Dendritic cell treated with granulocyte-macrophage colony-stimulating factor and Interleukin-4, amounts not matched to agents 40 ng/mL and 50 ng/mL, for 4 days (primary cell): ENCODE measurements around the gene AOX1.
A peak's percentile ranks its signal among the peaks of the same experiment; 100 is the strongest.
"Not testable (repeated sequence)": the region's sequence is repeated elsewhere in the genome, so short reads cannot be mapped to it uniquely, and the experiment has no call there.

Source experiments
- H3K27ac Mint-ChIP-seq: one replicate; pipeline ENCODE4 v1.8.0; 2022; ENCODE audit warnings: mild to moderate bottlenecking, mixed read lengths
- H3K27me3 Mint-ChIP-seq: one replicate; pipeline ENCODE4 v1.8.0; 2022; ENCODE audit warnings: mild to moderate bottlenecking, mixed read lengths
- H3K36me3 Mint-ChIP-seq: one replicate; pipeline ENCODE4 v1.8.0; 2022; ENCODE audit warnings: low read depth, mixed read lengths
- H3K4me1 Mint-ChIP-seq: one replicate; pipeline ENCODE4 v1.8.0; 2022; ENCODE audit warnings: low read depth, mixed read lengths
- H3K4me3 Mint-ChIP-seq: one replicate; pipeline ENCODE4 v1.8.0; 2022; ENCODE audit warnings: mild to moderate bottlenecking, moderate library complexity, mixed read lengths
- H3K9me3 Mint-ChIP-seq: one replicate; pipeline ENCODE4 v1.8.0; 2022; ENCODE audit warnings: mixed read lengths
- intact Hi-C: fragments of 100-400 bp; cut with micrococcal nuclease; formaldehyde crosslinking; loops from one replicate; pipeline ENCODE4 v1.15.0; 2022

Gene AOX1

DNA sequence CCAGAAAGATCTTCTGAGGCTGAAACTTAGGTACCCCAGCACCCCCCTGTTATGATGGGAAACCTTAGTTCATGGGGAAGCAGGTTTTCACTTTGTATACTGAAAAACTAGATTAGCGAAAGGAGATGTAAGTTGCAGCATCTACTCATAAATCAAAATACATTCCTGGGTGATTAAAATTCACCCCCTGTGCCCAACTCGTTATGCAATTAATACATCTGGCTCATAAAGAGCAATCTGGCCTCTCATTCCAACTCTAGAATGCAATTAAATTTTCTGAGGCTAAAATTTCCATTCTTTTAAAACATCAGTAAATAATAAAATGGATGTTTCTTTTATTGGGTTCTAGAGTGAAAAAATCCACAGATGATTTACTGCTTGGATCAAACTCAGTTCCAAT is 115.0 kb downstream of the AOX1 start:
- no peaks in the 10 kb centered on the region for H3K4me1 Mint-ChIP-seq
- intact Hi-C loops, result loop anchor here (1.0 kb wide), 1 partner anchor 122 kb away; no protein-coding TSS in a partner anchor
- no peak overlapping the region for H3K4me3 Mint-ChIP-seq
- H3K36me3 Mint-ChIP-seq, result no peaks in the 10 kb centered on the region
- no peak overlapping the region for H3K27ac Mint-ChIP-seq
- H3K9me3 Mint-ChIP-seq, result no peaks in the 10 kb centered on the region
- H3K27me3 Mint-ChIP-seq, result no peaks in the 10 kb centered on the region

DNA sequence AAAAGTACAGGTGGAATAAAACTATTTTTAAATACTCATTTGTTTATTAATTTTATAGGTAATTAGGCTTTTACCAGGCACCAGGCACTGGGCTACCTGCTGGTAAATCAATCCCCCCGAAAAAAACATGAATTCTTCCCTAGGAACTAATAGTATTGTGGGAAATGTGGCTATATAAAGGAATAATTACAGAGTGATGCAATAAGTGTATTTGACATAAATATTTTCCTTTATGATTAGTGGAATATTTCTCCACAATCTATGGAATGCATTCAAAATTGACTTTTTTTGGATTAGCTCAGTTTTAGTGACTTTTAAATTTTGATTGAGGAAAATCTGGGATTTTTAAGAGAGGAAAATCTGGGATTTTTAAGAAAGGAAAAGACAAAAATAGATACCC is 116.2 kb downstream of the AOX1 start:
- H3K4me3 Mint-ChIP-seq, result no peak overlapping the region
- no peaks in the 10 kb centered on the region for H3K36me3 Mint-ChIP-seq
- H3K9me3 Mint-ChIP-seq, result no peaks in the 10 kb centered on the region
- H3K27ac Mint-ChIP-seq, result no peak overlapping the region
- H3K4me1 Mint-ChIP-seq, result no peaks in the 10 kb centered on the region
- intact Hi-C loops, result loop anchor here (2.0 kb wide), 1 partner anchor 721 kb away; no protein-coding TSS in a partner anchor
- no peaks in the 10 kb centered on the region for H3K27me3 Mint-ChIP-seq

DNA sequence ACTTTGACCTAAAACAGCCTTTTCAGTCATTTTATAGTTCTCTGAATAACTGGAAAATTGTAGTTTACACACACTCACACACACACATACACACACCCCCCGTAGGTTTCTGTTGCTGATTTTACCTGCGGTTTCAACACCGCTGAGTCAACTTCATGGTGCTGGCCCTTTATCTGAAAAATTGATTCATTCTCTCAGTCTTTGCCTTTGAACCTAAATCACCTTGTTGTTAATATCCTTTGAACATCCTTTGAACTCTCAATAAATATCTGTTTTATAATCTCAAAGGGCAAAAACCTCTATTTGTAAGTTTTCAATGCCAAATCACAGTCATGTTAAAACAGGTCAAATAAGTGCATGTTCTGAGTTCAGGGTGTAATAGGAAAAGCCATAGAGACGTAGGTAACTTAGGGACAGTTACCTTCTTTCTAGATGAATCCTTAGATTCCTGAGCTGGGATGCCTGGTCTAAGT is 116.9 kb downstream of the AOX1 start:
- Mint-ChIP-seq H3K9me3 (no peaks in the 10 kb centered on the region), H3K27ac (no peak overlapping the region), H3K4me3 (no peak overlapping the region), H3K36me3 (no peaks in the 10 kb centered on the region), H3K27me3 (no peaks in the 10 kb centered on the region), H3K4me1 (no peaks in the 10 kb centered on the region)
- intact Hi-C loops, result loop anchor here (2.0 kb wide), 1 partner anchor 722 kb away; no protein-coding TSS in a partner anchor

DNA sequence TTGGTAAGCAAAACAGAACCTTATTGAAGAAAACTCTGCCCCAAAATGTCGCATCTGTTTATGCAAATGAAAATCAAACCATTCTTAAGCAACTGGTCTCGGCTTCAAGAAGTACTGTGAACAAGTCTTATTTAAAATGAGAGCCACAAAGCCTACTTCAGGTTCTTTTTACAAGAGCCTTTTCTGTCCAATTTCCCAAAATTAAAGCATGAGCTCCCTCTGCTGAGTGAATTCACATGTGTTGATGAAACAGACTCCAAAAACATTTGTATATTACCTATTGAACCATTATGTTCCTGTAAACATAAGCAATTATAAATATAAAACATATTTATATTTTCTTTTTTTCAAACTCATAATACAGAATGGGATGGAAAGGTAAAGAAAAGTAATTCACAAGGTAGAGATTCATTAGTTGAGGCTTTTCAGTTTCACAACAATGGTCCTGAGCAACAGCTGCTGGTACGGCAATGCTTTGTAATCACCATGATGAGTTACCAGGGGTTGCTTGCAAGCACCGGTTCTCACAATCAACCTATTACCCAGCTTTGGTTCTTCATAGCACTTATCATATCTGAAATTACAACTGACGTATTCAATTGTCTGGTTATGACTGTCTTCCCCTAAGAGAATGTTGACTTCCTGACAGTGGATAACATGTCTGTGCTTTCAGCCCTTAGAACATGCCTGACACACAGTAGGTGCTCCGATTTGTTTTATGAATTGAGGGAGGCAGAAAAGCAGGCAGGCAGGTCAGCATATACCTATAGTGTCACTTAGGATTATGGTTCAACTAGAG is 117.5 kb downstream of the AOX1 start:
- Mint-ChIP-seq H3K4me1 (no peaks in the 10 kb centered on the region), H3K27ac (no peak overlapping the region), H3K9me3 (no peaks in the 10 kb centered on the region), H3K27me3 (no peaks in the 10 kb centered on the region), H3K36me3 (no peaks in the 10 kb centered on the region), H3K4me3 (no peak overlapping the region)
- intact Hi-C loops, result loop anchor here (2.0 kb wide), 1 partner anchor 723 kb away; no protein-coding TSS in a partner anchor

DNA sequence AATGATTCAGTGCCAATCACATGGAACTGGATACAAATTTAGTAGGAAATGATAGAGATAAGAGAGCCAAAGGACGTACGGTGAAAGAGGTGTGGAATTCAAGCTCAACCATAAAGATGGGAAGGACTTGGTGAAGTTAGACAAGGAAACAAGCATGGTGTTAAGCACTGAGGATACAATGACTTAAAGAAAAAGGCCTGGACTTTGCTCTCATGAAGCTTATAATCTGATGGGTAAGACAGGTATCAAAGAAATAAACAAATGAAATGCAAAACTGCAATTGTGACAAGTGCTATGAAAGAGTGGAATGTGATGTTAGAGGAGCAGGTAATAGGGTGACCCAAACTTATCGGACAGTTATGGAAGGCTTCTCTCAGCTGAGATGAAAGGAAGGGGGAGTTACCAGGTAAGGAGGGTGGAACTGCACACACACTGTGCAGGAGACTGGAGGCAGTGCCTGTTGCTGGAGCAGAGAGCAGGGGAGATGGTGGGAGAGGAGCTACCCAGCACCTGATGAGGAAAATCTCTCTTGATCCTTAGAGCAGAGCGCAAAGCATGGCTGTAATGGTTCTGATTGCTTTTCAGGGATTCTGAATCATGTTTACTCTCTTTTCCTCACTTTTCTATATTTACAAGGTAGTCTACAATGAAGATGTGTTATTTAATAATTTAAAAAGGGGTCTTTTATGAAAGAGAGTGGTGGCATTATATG is 118.3 kb downstream of the AOX1 start:
- intact Hi-C loops, result loop anchor here (2.0 kb wide), 1 partner anchor 723 kb away; no protein-coding TSS in a partner anchor
- H3K27ac Mint-ChIP-seq, result no peak overlapping the region
- no peaks in the 10 kb centered on the region for H3K36me3 Mint-ChIP-seq
- H3K4me1 Mint-ChIP-seq, result no peaks in the 10 kb centered on the region
- H3K27me3 Mint-ChIP-seq, result no peaks in the 10 kb centered on the region
- H3K9me3 Mint-ChIP-seq, result no peaks in the 10 kb centered on the region
- H3K4me3 Mint-ChIP-seq, result no peak overlapping the region

DNA sequence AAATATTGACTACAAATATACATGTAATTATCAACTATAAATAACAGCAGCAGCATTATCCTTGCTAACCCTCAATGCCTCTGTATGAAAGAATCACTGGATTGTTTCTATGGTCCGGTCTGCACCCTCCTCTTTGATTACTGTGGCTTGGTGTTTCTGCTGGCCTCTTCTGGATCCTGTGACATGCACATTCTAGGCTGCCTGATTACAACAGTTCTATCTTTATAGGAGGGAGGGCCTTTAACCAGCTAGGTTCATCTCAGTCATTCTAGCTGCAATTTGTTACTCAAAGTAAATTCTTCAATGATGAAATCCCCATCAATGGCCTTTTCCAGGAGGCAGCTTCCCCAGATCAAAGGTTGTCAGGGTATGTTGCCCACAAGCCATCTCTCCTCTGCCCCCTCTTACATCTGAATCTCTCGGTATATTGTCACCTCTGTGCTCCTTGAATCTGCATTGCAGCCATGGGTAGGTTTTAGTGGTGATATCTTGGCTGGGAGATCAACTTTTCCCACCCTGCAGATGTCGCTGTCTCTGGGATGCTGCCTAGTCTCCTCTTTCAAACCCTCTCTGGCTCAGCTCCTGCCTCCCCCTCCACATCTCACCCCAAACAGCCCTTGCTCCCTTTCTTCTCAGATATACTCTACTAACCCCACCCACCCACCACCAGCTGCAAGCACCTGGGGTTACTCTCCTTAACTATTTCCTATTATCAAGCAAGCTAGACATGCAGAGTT is 119.7 kb downstream of the AOX1 start:
- Mint-ChIP-seq H3K9me3 (no peaks in the 10 kb centered on the region), H3K27ac (no peak overlapping the region), H3K4me3 (no peak overlapping the region), H3K27me3 (no peaks in the 10 kb centered on the region), H3K4me1 (no peaks in the 10 kb centered on the region), H3K36me3 (no peaks in the 10 kb centered on the region)
- intact Hi-C loops, result no loop called here

DNA sequence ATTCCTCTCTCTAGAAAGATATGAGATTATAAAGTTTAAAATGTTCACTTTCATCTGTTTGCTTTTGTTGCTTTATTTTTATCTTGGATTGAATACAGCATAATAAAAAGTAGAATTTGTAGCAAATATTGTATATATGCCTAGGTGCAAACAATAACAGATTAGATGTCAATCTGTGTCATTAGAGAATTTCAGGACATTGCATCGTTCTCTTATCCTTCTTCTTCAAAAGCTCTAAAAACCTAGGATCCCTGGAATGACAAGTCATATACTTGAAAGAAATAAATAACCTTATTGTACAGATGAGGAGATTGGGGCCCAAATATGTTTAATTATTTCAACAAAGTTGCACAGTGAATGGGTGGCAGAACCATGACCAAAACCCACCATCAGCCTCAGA is 123.1 kb downstream of the AOX1 start:
- H3K9me3 Mint-ChIP-seq, result no peaks in the 10 kb centered on the region
- H3K27me3 Mint-ChIP-seq, result no peaks in the 10 kb centered on the region
- H3K4me1 Mint-ChIP-seq, result peaks cover 10% of the 10 kb centered on the region
- no peak overlapping the region for H3K27ac Mint-ChIP-seq
- intact Hi-C loops, result no loop called here
- H3K4me3 Mint-ChIP-seq, result no peak overlapping the region
- no peaks in the 10 kb centered on the region for H3K36me3 Mint-ChIP-seq

DNA sequence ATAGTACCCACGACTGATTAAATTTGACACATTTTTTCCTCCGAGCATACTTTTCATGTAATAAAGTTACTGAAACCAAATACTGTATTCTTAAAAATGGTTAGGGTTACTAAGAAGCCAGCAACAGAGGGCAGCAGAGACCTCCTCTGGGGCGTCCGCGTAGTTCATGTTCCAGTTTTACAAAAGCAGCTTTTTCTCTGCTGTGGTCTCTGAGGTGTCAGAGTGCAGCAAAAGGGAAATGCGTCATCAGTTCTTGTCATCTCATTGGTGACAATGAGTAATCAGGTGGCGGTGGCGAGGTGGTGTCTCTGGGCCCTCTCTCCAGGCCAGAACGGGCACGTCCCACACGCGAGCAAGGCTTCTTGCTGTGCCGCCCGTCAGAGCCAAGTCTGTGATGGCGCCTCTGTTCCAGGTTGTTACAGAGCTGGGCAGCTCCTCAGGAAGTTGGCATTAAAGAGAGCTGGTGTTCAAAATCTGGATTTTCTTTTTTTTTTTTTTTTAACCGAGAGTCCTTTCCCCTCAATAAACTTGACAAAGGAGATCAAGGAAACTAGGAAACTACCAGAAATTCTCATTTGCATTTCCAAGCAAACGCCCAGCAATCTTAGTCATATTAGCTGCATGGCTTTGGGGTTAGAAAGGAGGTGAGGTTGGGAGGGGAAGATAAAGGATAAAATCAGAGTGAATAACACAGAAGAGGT is 127.3 kb downstream of the AOX1 start:
- H3K9me3 Mint-ChIP-seq, result peaks cover 3% of the 10 kb centered on the region
- intact Hi-C loops, result loop anchor here (1.0 to 5.0 kb wide), 3 partner anchors 99 to 469 kb away; partner anchors contain the start of genes CASP10, NIF3L1 and PPIL3
- H3K36me3 Mint-ChIP-seq, result no peaks in the 10 kb centered on the region
- H3K27ac Mint-ChIP-seq, result peak overlapping the region; percentile 94
- H3K4me1 Mint-ChIP-seq, result peaks cover 10% of the 10 kb centered on the region
- peak overlapping the region; percentile 71 for H3K4me3 Mint-ChIP-seq
- H3K27me3 Mint-ChIP-seq, result no peaks in the 10 kb centered on the region

DNA sequence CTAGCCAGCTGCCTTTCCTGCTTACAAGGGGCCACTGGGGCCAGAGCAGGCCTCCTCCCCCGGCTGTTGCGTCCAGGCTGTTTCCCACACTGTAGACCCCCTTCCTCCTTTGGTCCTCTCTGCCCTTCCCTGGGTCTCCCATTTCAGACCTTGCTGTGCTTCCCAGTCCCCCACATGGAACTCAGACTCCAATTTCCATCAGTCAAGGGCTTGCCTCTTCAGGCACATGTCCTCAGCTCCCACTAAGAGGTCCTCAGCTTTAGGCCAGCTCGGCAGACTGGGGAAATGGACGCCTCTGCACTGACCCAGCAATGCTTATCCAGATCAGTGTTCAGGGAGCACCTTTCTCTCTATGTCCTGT is 127.9 kb downstream of the AOX1 start:
- intact Hi-C loops, result loop anchor here (1.0 to 5.0 kb wide), 3 partner anchors 99 to 469 kb away; partner anchors contain the start of genes CASP10, NIF3L1 and PPIL3
- peak overlapping the region; percentile 94 for H3K27ac Mint-ChIP-seq
- no peaks in the 10 kb centered on the region for H3K27me3 Mint-ChIP-seq
- H3K36me3 Mint-ChIP-seq, result no peaks in the 10 kb centered on the region
- H3K9me3 Mint-ChIP-seq, result peaks cover 8% of the 10 kb centered on the region
- peak overlapping the region; percentile 71 for H3K4me3 Mint-ChIP-seq
- peaks cover 10% of the 10 kb centered on the region for H3K4me1 Mint-ChIP-seq

DNA sequence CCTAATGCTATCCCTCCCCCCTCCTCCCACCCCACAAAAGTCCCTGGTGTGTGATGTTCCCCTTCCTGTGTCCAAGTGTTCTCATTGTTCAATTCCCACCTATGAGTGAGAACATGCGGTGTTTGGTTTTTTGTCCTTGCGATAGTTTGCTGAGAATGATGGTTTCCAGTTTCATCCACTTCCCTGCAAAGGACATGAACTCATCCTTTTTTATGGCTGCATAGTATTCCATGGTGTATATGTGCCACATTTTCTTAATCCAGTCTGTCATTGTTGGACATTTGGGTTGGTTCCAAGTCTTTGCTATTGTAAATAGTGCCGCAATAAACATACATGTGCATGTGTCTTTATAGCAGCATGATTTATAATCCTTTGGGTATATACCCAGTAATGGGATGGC is 129.2 kb downstream of the AOX1 start:
- intact Hi-C loops, H3K4me3 Mint-ChIP-seq, H3K27ac Mint-ChIP-seq, H3K27me3 Mint-ChIP-seq, H3K36me3 Mint-ChIP-seq: not testable (repeated sequence)
- peaks cover 10% of the 10 kb centered on the region for H3K4me1 Mint-ChIP-seq
- peaks cover 15% of the 10 kb centered on the region for H3K9me3 Mint-ChIP-seq

DNA sequence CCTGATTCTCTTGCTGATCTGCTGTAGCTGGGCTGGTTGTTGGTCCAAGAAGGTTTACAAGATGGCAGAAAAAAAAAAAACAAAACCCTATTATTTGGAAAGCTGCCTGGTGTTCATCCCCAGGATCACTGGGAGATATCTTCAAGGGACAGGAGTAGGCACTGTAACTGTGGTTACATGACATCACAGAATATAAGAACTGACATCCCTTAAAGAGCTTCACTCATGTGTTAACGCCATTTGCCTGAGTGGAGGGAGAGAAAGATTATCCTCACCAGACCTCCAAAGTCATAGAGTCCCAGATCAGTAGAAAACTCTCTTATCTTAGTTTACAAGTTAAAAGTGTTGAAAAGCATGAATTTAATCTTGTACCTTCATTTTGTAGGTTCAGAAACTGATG is 130.6 kb downstream of the AOX1 start:
- no peak overlapping the region for H3K27ac Mint-ChIP-seq
- no peak overlapping the region for H3K4me3 Mint-ChIP-seq
- peaks cover 6% of the 10 kb centered on the region for H3K27me3 Mint-ChIP-seq
- intact Hi-C loops, result no loop called here
- peaks cover 10% of the 10 kb centered on the region for H3K4me1 Mint-ChIP-seq
- H3K36me3 Mint-ChIP-seq, result no peaks in the 10 kb centered on the region
- H3K9me3 Mint-ChIP-seq, result peaks cover 15% of the 10 kb centered on the region
